ENCODE data around the gene CIDEA.
A peak's percentile ranks its signal among the peaks of the same experiment; 100 is the strongest.

GRCh38 chr18:12287684-12288402 is 33.7 kb downstream of the CIDEA start:
- peak in 1 of 2 donors; percentile 59 for TF ChIP-seq POLR2A (IDR thresholded peaks at IDR 0.05)
- no peak for TF ChIP-seq CTCF (IDR thresholded peaks at IDR 0.05)

Data from heart left ventricle (tissue), 13 donors.